K562 (cell line): Measurements from ENCODE around the gene LMCD1. TPM values are rescaled to one million over a fixed set of nuclear protein-coding genes. Genes with fewer than 3 reads are reported as not detected.

Source experiments
- ATAC-seq: fragments of 200-7000 bp; cut with Tn5 transposase; 3 replicates; pipeline ENCODE4 v1.9.1; 2020; ENCODE audit warnings: moderate library complexity
- BruUV-seq: library from RNA; stranded (reverse); fragments of 400-500 nt; replicated peaks from 2 replicates; lab custom pipeline; 2021; lab: Mats Ljungman, UMichigan
- CTCF ChIA-PET: fragments of 300-600 bp; formaldehyde crosslinking; extraction: SDS; loops from one replicate; lab custom pipeline; 2021; ENCODE audit warnings: low intra/inter-chr PET ratio; lab: Yijun Ruan, JAX
- POLR2A ChIA-PET: fragments of 300-600, 350-650 bp; sonication (Branson Sonifier 250); formaldehyde crosslinking; extraction: SDS; loops from one replicate; lab custom pipeline; 2021; ENCODE audit warnings: antibody characterized with exemption, inconsistent platforms; lab: Yijun Ruan, JAX
- DNase-seq, 4 experiments: peaks; one replicate each; pipeline versions ENCODE4 v3.0.0 to v3.0.0-alpha.2; 2011 to 2018; ENCODE audit warnings: low spot score in 3 of 4, mixed read lengths in 3 of 4; ENCODE audit errors: extremely low read depth in 1 of 4
- FAIRE-seq: peaks from 2 replicates; lab custom pipeline; 2011; peaks lifted over from hg19 to GRCh38; lab: Jason Lieb, UNC
- H2AFZ ChIP-seq: 2 replicates; pipeline ENCODE4 v1.6.0; 2011; ENCODE audit warnings: low read depth, low read length, control low read depth, inconsistent platforms
- H3K27ac ChIP-seq: fragments of 200-600 bp; 3 replicates; pipeline ENCODE4 v1.8.0; 2011; ENCODE audit warnings: low read depth, mild to moderate bottlenecking, control low read depth, inconsistent platforms, low read length, moderate library complexity, mixed read lengths; ENCODE audit errors: extremely low read depth
- H3K27me3 ChIP-seq, 2 experiments: fragments of 300-600 bp in 1 of 2; 2 replicates in 1 of 2; 3 replicates in 1 of 2; pipeline versions ENCODE4 v1.6.0 to v1.8.0; 2011; ENCODE audit warnings: inconsistent platforms in 2 of 2, low read length in 2 of 2, mild to moderate bottlenecking in 1 of 2, mixed read lengths in 1 of 2, moderate library complexity in 1 of 2; ENCODE audit not compliant: control insufficient read depth in 2 of 2, insufficient read depth in 2 of 2
- H3K36me3 ChIP-seq: fragments of 300-600 bp; 3 replicates; pipeline ENCODE4 v1.8.0; 2011; ENCODE audit warnings: mild to moderate bottlenecking, low read length, inconsistent platforms; ENCODE audit not compliant: control insufficient read depth, insufficient read depth
- H3K4me1 ChIP-seq, 2 experiments: fragments of 200-600 bp in 1 of 2; replicated peaks in 1 of 2; 2 replicates in 1 of 2; 3 replicates in 1 of 2; pipeline versions ENCODE4 v1.5.1 to v1.8.0; 2011; ENCODE audit warnings: inconsistent platforms in 2 of 2, low read length in 2 of 2, mild to moderate bottlenecking in 1 of 2, mixed read lengths in 1 of 2, moderate library complexity in 1 of 2; ENCODE audit not compliant: control insufficient read depth in 2 of 2, insufficient read depth in 2 of 2
- H3K4me2 ChIP-seq: 2 replicates; pipeline ENCODE4 v1.6.1; 2011; ENCODE audit warnings: low read length, control low read depth, inconsistent platforms, mixed read lengths; ENCODE audit not compliant: insufficient read depth
- H3K4me3 ChIP-seq: fragments of 200-600 bp; sonication (generic), shearing (Covaris generic); 2 replicates; pipeline ENCODE4 v1.5.1; 2016; ENCODE audit warnings: control low read depth, inconsistent platforms
- H3K79me2 ChIP-seq: fragments of 200-600 bp; 3 replicates; pipeline ENCODE4 v1.8.0; 2011; ENCODE audit warnings: low read length, inconsistent platforms; ENCODE audit not compliant: control insufficient read depth, insufficient read depth
- H3K9ac ChIP-seq, 2 experiments: 2 replicates each; pipeline versions ENCODE4 v1.6.0 to v1.6.1; 2011; ENCODE audit warnings: low read depth in 2 of 2, low read length in 2 of 2, control low read depth in 1 of 2, inconsistent platforms in 1 of 2, mild to moderate bottlenecking in 1 of 2, mixed read lengths in 1 of 2; ENCODE audit not compliant: insufficient read depth in 1 of 2
- H3K9me1 ChIP-seq: one replicate; pipeline ENCODE4 v1.6.0; 2011; ENCODE audit warnings: inconsistent platforms, mild to moderate bottlenecking, low read length, moderate library complexity; ENCODE audit not compliant: control insufficient read depth, insufficient read depth
- H3K9me3 ChIP-seq: replicated peaks from 2 replicates; pipeline ENCODE4 v1.5.1; 2011; ENCODE audit warnings: low read depth, low read length, inconsistent platforms; ENCODE audit not compliant: control insufficient read depth, insufficient read depth
- H4K20me1 ChIP-seq: replicated peaks from 2 replicates; pipeline ENCODE4 v1.6.1; 2011; ENCODE audit warnings: low read length, inconsistent platforms, mixed read lengths; ENCODE audit not compliant: control insufficient read depth, insufficient read depth
- CSDE1 ChIP-seq, 2 experiments: fragments of 450-650 bp; IDR thresholded peaks; 2 replicates each; pipeline ENCODE4 v1.6.1; 2016; ENCODE audit warnings: mild to moderate bottlenecking in 1 of 2
- ELF1 ChIP-seq: fragments of 200-800 bp; sonication (Bioruptor generic); IDR thresholded peaks from 2 replicates; pipeline ENCODE4 v1.6.1; 2016; ENCODE audit warnings: missing genetic modification characterization, missing compliant biosample characterization
- FOXK1 ChIP-seq: sonication (generic); formaldehyde crosslinking; IDR thresholded peaks from 2 replicates; pipeline ENCODE4 v1.8.0; 2022; ENCODE audit warnings: missing genetic modification reagents, mild to moderate bottlenecking, borderline replicate concordance
- HDGF ChIP-seq: fragments of 450-650 bp; IDR thresholded peaks from 2 replicates; pipeline ENCODE4 v1.6.1; 2016
- HOXB6 ChIP-seq: fragments of 250-450 bp; sonication (Bioruptor Pico); IDR thresholded peaks from 2 replicates; pipeline ENCODE4 v1.5.1; 2022; ENCODE audit warnings: mild to moderate bottlenecking, borderline replicate concordance
- MCM5 ChIP-seq: fragments of 450-650 bp; IDR thresholded peaks from 2 replicates; pipeline ENCODE4 v1.6.1; 2016; ENCODE audit warnings: low read depth
- NCOR1 ChIP-seq: fragments of 450-650 bp; IDR thresholded peaks from 2 replicates; pipeline ENCODE4 v1.6.1; 2016; ENCODE audit warnings: mild to moderate bottlenecking, moderate library complexity
- PYGO2 ChIP-seq: fragments of 450-650 bp; IDR thresholded peaks from 2 replicates; pipeline ENCODE4 v1.6.1; 2016; ENCODE audit warnings: mild to moderate bottlenecking, missing genetic modification characterization, moderate library complexity, missing compliant biosample characterization
- RAD21 ChIP-seq, 2 experiments: fragments of 250-450 bp in 1 of 2; fragments of 450-650 bp in 1 of 2; sonication (Bioruptor Pico) in 1 of 2; formaldehyde crosslinking in 1 of 2; IDR thresholded peaks in 1 of 2; conservative IDR thresholded peaks in 1 of 2; 2 replicates each; pipeline versions ENCODE4 v1.4.0 to v1.8.0; 2020 to 2022; ENCODE audit warnings: mild to moderate bottlenecking in 2 of 2, moderate library complexity in 1 of 2
- RBM22 ChIP-seq: fragments of 200-400 bp; formaldehyde crosslinking; IDR thresholded peaks from 2 replicates; pipeline ENCODE4 v1.6.1; 2018; ENCODE audit warnings: low read length, low read depth; ENCODE audit not compliant: poor library complexity, severe bottlenecking
- SOX6 ChIP-seq: fragments of 450-650 bp; IDR thresholded peaks from 2 replicates; pipeline ENCODE4 v1.6.1; 2014; ENCODE audit warnings: mild to moderate bottlenecking
- ZNF124 ChIP-seq: sonication (generic); formaldehyde crosslinking; IDR thresholded peaks from 2 replicates; pipeline ENCODE4 v1.8.1; 2022; ENCODE audit warnings: missing genetic modification reagents
- ZNF324 ChIP-seq: fragments of 250-450 bp; sonication (Bioruptor Pico); IDR thresholded peaks from 2 replicates; pipeline ENCODE4 v1.4.0; 2020; ENCODE audit warnings: mild to moderate bottlenecking
- ZNF395 ChIP-seq: fragments of 200-800 bp; sonication (Bioruptor generic); IDR thresholded peaks from 2 replicates; pipeline ENCODE4 v1.6.1; 2017; ENCODE audit warnings: missing genetic modification characterization, missing compliant biosample characterization
- ZNF592 ChIP-seq: fragments of 450-650 bp; IDR thresholded peaks from 2 replicates; pipeline ENCODE4 v1.6.1; 2017; ENCODE audit warnings: antibody characterized with exemption, mild to moderate bottlenecking
- WGBS: fragments of 100-300 bp; shearing (Covaris generic); methylation state at CpG from one replicate; pipeline ENCODE4 v1.1.6; 2016; ENCODE audit warnings: low coverage, mixed read lengths; ENCODE audit not compliant: insufficient coverage; ENCODE audit errors: missing lambda C conversion rate; 5-methylcytosine and 5-hydroxymethylcytosine counted together
- in situ Hi-C: fragments of 300-500 bp; cut with MboI; formaldehyde crosslinking; loops from 4 replicates; pipeline ENCODE4 v1.15.0; 2018; ENCODE audit warnings: inconsistent platforms, mixed read lengths
- intact Hi-C: fragments of 100-400 bp; cut with micrococcal nuclease; formaldehyde crosslinking; loops from 2 replicates; pipeline ENCODE4 v1.14.2; 2022
- polyA plus RNA-seq, 8 experiments: library from polyadenylated mRNA; depleted of rRNA in 4 of 8; stranded (reverse) in 5 of 8; unstranded in 3 of 8; fragments of >200 nt; fragmentation: Nextera tagmentation in 2 of 8; fragmentation: Illumina TruSeq in 1 of 8; extraction: Ambion mirVana in 2 of 8; extraction: Trizol in 1 of 8; gene quantifications; 2 replicates each; pipeline versions ENCODE4 v1.2.1 to v1.2.3, GENCODE V29; 2011 to 2014; ENCODE audit warnings: inconsistent platforms in 1 of 8, missing spikeins in 1 of 8
- total RNA-seq, 7 experiments: library from RNA; depleted of rRNA in 6 of 7; stranded (reverse); fragments of >200 nt in 6 of 7; fragmentation: Illumina TruSeq in 2 of 7; extraction: Trizol in 2 of 7; gene quantifications; 2 replicates each; pipeline versions ENCODE4 v1.2.1 to v1.2.3, GENCODE V29; 2011 to 2021; ENCODE audit warnings: low replicate concordance in 1 of 7
- TF ChIP-seq, protein P1 (sequence below): sonication (generic); formaldehyde crosslinking; IDR thresholded peaks from 2 replicates; pipeline ENCODE4 v1.8.0; 2022; ENCODE audit warnings: mild to moderate bottlenecking, missing genetic modification reagents

The LMCD1 gene
- total and polyA plus RNA-seq, 9 of the 15 experiments (the other 6 are each of a cell fraction or from before 2014, with no cell fraction given) = 0.60 TPM; not detected in 8

DNA sequence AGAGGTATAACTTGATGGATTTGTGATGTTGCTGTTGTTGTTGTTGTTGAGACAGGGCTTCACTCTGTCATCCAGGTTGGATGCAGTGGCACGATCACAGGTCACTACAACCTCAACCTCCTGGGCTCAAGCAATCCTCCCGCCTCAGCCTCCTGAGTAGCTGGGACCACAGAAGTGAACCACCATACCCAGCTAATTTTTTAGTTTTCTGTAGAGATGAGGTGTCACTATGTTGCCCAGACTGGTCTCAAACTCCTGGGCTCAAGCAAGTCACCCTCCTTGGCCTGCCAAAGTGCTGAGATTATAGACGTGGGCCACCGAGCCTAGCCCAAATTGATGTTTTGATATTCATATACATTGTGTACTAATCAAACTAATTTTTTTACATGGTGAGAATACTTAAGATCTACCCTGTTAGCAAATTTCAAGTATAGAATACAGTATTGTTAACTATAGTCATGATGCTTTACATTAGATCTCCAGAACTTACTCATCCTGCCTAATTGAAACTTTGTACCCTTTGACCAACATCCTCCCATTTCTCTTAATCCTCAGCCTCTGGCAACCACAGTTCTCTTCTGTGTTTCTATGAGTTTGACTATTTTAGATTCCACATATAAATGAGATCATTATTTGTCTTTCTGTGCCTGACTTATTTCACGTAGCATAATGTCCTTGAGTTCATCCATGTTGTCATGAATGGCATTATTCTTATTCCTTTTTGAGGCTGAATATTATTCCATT is 23.2 kb downstream of the LMCD1 start (continued):
- TF ChIP-seq ZNF395 (CRISPR knock-in tag) (no peak), ZNF324 (CRISPR knock-in tag) (no peak), NCOR1 (no peak), ELF1 (no peak)
- TF ChIP-seq, protein P1, sequence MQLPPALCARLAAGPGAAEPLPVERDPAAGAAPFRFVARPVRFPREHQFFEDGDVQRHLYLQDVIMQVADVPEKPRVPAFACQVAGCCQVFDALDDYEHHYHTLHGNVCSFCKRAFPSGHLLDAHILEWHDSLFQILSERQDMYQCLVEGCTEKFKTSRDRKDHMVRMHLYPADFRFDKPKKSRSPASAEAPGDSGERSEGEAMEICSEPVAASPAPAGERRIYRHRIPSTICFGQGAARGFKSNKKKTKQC (CRISPR knock-in tag) = no peak

DNA sequence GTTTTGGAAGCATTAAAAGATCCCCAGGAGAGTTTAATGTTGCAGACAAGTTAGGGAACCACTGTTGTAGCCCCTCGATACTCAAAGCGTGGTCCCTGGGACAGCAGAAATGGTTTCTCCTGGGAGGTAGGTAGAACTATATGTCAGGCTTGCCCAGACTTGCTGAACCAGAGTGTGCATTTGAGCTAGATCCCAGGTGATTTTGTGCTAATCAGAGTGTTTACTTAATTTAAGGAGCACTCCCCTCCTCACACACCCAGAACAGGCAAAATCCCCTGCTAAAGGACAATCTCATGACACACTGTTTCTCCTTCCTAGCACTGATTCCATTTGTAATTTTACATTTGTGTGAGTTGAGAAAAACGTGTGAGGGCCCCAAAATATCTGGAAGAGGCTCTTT is 24.3 kb downstream of the LMCD1 start:
- H2AFZ ChIP-seq = no peak overlapping the region
- DNase-seq (no peak), FAIRE-seq (no peak), ATAC-seq (no peak)
- H3K36me3 ChIP-seq = no peaks in the 10 kb centered on the region
- no peak overlapping the region for H3K4me3 ChIP-seq
- H3K79me2 ChIP-seq = no peaks in the 10 kb centered on the region
- no TSS peak for BruUV-seq
- in situ Hi-C loops (no loop called here), intact Hi-C loops (no loop called here)
- H3K27me3 ChIP-seq = no peaks in the 10 kb centered on the region
- H3K9me1 ChIP-seq = no peaks in the 10 kb centered on the region
- POLR2A ChIA-PET = interaction anchor here (0.6 kb wide), 1 partner anchor 363 kb away, joined by 3 read pairs; no protein-coding TSS in a partner anchor
- H3K4me2 ChIP-seq = no peak overlapping the region
- no peak overlapping the region for H3K27ac ChIP-seq
- H3K4me1 ChIP-seq = no peaks in the 10 kb centered on the region
- no peaks in the 10 kb centered on the region for H4K20me1 ChIP-seq
- 0% methylated on average over 3 of the region's 3 CpGs for WGBS
- H3K9me3 ChIP-seq = no peaks in the 10 kb centered on the region
- CTCF ChIA-PET = no interaction called here
- H3K9ac ChIP-seq = no peak overlapping the region
- no peak for TF ChIP-seq HOXB6
- TF ChIP-seq FOXK1 (CRISPR knock-in tag) = no peak
- no peak for TF ChIP-seq MCM5
- TF ChIP-seq ZNF592 = no peak
- no peak for TF ChIP-seq CSDE1 (IDR thresholded peaks at IDR 0.05)
- TF ChIP-seq ZNF124 (CRISPR knock-in tag) = no peak
- TF ChIP-seq SOX6 = no peak
- no peak for TF ChIP-seq HDGF
- no peak for TF ChIP-seq PYGO2 (tag)
- no peak for TF ChIP-seq RBM22
- TF ChIP-seq RAD21 (CRISPR knock-in tag; conservative IDR thresholded peaks at IDR 0.05 in 1 of 2, IDR thresholded peaks at IDR 0.05 in 1 of 2) = no peak
